ENCODE results near the gene TSPO2. TPM values are rescaled to one million over a fixed set of nuclear protein-coding genes. Genes with fewer than 3 reads are reported as not detected.

Gene TSPO2
- total and polyA plus RNA-seq, 2 of the 13 experiments (the other 11 are each of a cell fraction or from before 2014, with no cell fraction given) = 0.55 TPM; not detected in 1

DNA sequence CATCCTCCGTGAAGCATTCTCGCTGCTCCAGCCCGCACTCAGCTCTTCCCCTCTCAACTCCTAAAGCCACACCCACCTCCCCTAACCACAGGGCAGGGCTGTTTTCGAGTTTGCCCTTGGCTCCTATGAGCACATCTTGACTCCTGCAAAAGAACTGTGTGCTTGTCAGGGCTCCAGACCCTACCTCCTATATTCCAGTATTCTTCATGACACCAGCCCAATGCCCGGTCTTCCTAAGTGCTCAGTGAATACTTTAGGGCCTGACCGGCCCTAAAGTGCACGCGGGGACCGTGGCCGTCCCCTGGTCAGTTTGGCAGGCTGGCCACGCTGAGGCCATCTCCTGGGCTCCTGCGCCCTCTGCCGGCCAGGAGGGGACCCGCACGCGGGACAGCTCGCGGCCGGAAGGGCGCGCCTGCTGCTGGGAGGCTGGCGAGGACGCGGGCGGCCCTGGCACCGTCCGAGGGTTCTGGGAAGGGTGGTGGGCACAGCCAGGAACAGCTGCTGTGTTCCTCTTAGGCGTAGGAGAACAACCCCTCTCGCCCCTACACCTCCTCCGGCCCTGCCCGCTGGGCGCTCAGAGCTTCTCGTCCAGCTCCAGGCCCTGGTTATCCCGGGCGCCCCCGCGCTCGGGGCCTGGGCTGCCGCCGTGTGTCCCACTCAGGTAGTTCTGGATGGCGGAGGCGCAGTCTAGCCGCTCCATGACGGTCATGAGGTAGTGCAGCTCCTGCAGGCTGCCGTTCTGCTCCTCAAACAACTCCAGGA, 14.3 kb upstream of the TSPO2 start (continued):
- no peak for TF ChIP-seq ZNF431 (CRISPR knock-in tag; IDR thresholded peaks at IDR 0.05; ENCODE audit: borderline replicate concordance, low read depth)
- TF ChIP-seq, protein P1, sequence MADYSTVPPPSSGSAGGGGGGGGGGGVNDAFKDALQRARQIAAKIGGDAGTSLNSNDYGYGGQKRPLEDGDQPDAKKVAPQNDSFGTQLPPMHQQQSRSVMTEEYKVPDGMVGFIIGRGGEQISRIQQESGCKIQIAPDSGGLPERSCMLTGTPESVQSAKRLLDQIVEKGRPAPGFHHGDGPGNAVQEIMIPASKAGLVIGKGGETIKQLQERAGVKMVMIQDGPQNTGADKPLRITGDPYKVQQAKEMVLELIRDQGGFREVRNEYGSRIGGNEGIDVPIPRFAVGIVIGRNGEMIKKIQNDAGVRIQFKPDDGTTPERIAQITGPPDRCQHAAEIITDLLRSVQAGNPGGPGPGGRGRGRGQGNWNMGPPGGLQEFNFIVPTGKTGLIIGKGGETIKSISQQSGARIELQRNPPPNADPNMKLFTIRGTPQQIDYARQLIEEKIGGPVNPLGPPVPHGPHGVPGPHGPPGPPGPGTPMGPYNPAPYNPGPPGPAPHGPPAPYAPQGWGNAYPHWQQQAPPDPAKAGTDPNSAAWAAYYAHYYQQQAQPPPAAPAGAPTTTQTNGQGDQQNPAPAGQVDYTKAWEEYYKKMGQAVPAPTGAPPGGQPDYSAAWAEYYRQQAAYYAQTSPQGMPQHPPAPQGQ (CRISPR knock-in tag; IDR thresholded peaks at IDR 0.05; ENCODE audit: borderline replicate concordance) = no peak
- TF ChIP-seq ZNF350 (CRISPR knock-in tag; IDR thresholded peaks at IDR 0.05; ENCODE audit: borderline replicate concordance, low read depth) = peak; percentile 44; the same call in 1 of the 2 replicates
- no peak for TF ChIP-seq LCORL (IDR thresholded peaks at IDR 0.05)
- peak; percentile 76; the same call in 1 of the 2 replicates for TF ChIP-seq LCORL (CRISPR knock-in tag; IDR thresholded peaks at IDR 0.05)
- TF ChIP-seq, protein P2, sequence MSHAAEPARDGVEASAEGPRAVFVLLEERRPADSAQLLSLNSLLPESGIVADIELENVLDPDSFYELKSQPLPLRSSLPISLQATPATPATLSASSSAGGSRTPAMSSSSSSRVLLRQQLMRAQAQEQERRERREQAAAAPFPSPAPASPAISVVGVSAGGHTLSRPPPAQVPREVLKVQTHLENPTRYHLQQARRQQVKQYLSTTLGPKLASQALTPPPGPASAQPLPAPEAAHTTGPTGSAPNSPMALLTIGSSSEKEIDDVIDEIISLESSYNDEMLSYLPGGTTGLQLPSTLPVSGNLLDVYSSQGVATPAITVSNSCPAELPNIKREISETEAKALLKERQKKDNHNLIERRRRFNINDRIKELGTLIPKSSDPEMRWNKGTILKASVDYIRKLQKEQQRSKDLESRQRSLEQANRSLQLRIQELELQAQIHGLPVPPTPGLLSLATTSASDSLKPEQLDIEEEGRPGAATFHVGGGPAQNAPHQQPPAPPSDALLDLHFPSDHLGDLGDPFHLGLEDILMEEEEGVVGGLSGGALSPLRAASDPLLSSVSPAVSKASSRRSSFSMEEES (CRISPR knock-in tag; IDR thresholded peaks at IDR 0.05) = no peak
- TF ChIP-seq SOX6 (IDR thresholded peaks at IDR 0.05) = no peak
- peak; percentile 62; the same call in 1 of the 2 replicates for TF ChIP-seq SOX6 (CRISPR knock-in tag; IDR thresholded peaks at IDR 0.05)
- TF ChIP-seq, protein P3, sequence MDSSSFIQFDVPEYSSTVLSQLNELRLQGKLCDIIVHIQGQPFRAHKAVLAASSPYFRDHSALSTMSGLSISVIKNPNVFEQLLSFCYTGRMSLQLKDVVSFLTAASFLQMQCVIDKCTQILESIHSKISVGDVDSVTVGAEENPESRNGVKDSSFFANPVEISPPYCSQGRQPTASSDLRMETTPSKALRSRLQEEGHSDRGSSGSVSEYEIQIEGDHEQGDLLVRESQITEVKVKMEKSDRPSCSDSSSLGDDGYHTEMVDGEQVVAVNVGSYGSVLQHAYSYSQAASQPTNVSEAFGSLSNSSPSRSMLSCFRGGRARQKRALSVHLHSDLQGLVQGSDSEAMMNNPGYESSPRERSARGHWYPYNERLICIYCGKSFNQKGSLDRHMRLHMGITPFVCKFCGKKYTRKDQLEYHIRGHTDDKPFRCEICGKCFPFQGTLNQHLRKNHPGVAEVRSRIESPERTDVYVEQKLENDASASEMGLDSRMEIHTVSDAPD (CRISPR knock-in tag; IDR thresholded peaks at IDR 0.05) = peak; percentile 63; the same call in 1 of the 2 replicates
- TF ChIP-seq NCOA5 (CRISPR knock-in tag; IDR thresholded peaks at IDR 0.05) = no peak
- TF ChIP-seq HNRNPK (IDR thresholded peaks at IDR 0.05; ENCODE audit: low read depth, low read length, poor library complexity, severe bottlenecking) = peak; percentile 10
- peak; percentile 92 for TF ChIP-seq ZBTB38 (CRISPR knock-in tag; IDR thresholded peaks at IDR 0.05)
- TF ChIP-seq, protein P4, sequence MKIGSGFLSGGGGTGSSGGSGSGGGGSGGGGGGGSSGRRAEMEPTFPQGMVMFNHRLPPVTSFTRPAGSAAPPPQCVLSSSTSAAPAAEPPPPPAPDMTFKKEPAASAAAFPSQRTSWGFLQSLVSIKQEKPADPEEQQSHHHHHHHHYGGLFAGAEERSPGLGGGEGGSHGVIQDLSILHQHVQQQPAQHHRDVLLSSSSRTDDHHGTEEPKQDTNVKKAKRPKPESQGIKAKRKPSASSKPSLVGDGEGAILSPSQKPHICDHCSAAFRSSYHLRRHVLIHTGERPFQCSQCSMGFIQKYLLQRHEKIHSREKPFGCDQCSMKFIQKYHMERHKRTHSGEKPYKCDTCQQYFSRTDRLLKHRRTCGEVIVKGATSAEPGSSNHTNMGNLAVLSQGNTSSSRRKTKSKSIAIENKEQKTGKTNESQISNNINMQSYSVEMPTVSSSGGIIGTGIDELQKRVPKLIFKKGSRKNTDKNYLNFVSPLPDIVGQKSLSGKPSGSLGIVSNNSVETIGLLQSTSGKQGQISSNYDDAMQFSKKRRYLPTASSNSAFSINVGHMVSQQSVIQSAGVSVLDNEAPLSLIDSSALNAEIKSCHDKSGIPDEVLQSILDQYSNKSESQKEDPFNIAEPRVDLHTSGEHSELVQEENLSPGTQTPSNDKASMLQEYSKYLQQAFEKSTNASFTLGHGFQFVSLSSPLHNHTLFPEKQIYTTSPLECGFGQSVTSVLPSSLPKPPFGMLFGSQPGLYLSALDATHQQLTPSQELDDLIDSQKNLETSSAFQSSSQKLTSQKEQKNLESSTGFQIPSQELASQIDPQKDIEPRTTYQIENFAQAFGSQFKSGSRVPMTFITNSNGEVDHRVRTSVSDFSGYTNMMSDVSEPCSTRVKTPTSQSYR (CRISPR knock-in tag; IDR thresholded peaks at IDR 0.05; ENCODE audit: borderline replicate concordance) = no peak
- no peak for TF ChIP-seq PHB2 (IDR thresholded peaks at IDR 0.05; ENCODE audit: partially characterized antibody)
- TF ChIP-seq, protein P5, sequence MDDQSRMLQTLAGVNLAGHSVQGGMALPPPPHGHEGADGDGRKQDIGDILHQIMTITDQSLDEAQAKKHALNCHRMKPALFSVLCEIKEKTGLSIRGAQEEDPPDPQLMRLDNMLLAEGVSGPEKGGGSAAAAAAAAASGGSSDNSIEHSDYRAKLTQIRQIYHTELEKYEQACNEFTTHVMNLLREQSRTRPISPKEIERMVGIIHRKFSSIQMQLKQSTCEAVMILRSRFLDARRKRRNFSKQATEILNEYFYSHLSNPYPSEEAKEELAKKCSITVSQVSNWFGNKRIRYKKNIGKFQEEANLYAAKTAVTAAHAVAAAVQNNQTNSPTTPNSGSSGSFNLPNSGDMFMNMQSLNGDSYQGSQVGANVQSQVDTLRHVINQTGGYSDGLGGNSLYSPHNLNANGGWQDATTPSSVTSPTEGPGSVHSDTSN (CRISPR knock-in tag; IDR thresholded peaks at IDR 0.05; ENCODE audit: borderline replicate concordance) = peak; percentile 37; the same call in 1 of the 2 replicates
- TF ChIP-seq, protein P6, sequence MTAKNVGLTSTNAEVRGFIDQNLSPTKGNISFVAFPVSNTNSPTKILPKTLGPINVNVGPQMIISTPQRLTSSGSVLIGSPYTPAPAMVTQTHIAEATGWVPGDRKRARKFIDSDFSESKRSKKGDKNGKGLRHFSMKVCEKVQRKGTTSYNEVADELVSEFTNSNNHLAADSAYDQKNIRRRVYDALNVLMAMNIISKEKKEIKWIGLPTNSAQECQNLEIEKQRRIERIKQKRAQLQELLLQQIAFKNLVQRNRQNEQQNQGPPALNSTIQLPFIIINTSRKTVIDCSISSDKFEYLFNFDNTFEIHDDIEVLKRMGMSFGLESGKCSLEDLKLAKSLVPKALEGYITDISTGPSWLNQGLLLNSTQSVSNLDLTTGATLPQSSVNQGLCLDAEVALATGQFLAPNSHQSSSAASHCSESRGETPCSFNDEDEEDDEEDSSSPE (CRISPR knock-in tag; IDR thresholded peaks at IDR 0.05) = peak; percentile 71
- no peak for TF ChIP-seq ZNF484 (CRISPR knock-in tag; IDR thresholded peaks at IDR 0.05; ENCODE audit: borderline replicate concordance, low read depth)
- 0 out of 2 replicates have a peak, but pooled peaks have one; percentile 67 for TF ChIP-seq MEIS1 (CRISPR knock-in tag; IDR thresholded peaks at IDR 0.05; ENCODE audit: borderline replicate concordance)

All from HepG2 (cell line).